Left lung (tissue), 10 donors: ENCODE results near the gene DBNL. TPM values are rescaled to one million over a fixed set of nuclear protein-coding genes. Genes with fewer than 3 reads are reported as not detected.
A peak's percentile ranks its signal among the peaks of the same experiment; 100 is the strongest.

Experiments
- ATAC-seq: fragments of 200-7000 bp; cut with Tn5 transposase; one replicate; pipeline ENCODE4 v1.9.1; 2020; ENCODE audit warnings: moderate library complexity
- DNase-seq, 4 donors: peaks; one replicate each; pipeline ENCODE4 v3.0.0-alpha.2; 2013 to 2020
- H3K27ac ChIP-seq, 2 donors: fragments of 200-600 bp; sonication (generic) in 1 of 2; one replicate each; pipeline versions ENCODE4 v1.5.0 to v1.8.0; 2020 to 2021
- H3K27me3 ChIP-seq, 2 donors: fragments of 200-600 bp; sonication (generic) in 1 of 2; one replicate each; pipeline versions ENCODE4 v1.5.0 to v1.8.0; 2020 to 2021
- H3K36me3 ChIP-seq, 2 donors: fragments of 200-600 bp; sonication (generic) in 1 of 2; one replicate each; pipeline versions ENCODE4 v1.5.0 to v1.8.0; 2020 to 2021
- H3K4me1 ChIP-seq, 2 donors: fragments of 200-600 bp; one replicate each; pipeline ENCODE4 v1.8.0; 2021
- H3K4me3 ChIP-seq, 2 donors: fragments of 200-600 bp; sonication (generic) in 1 of 2; one replicate each; pipeline versions ENCODE4 v1.5.0 to v1.8.0; 2020 to 2021; ENCODE audit warnings: mild to moderate bottlenecking in 1 of 2
- H3K9me3 ChIP-seq, 2 donors: fragments of 200-600 bp; sonication (generic) in 1 of 2; one replicate each; pipeline versions ENCODE4 v1.5.0 to v1.8.0; 2020 to 2021
- intact Hi-C, 2 donors: fragments of 100-400 bp; cut with DNase I; formaldehyde crosslinking; loops; one replicate each; pipeline versions ENCODE4 v1.11.2 to v1.14.2; 2022
- polyA plus RNA-seq, 6 donors: library from polyadenylated mRNA; unstranded; fragments of 120-200 nt; gene quantifications; one replicate each; pipeline ENCODE4 v1.2.1, GENCODE V29; 2013; ENCODE audit not compliant: insufficient read length in 6 of 6
- total RNA-seq, 2 donors: library from RNA; stranded (reverse); fragmentation: NEBNext Ultra II Directional; extraction: Animal tissue kit (Norgen Biotek cat#: 25700); gene quantifications; one replicate each; pipeline ENCODE4 v1.2.1, GENCODE V29; 2021
- TF ChIP-seq, protein P1 (sequence below), 2 donors: fragments of 200-600 bp; sonication (generic) in 1 of 2; IDR thresholded peaks; one replicate each; pipeline versions ENCODE4 v1.5.0 to v1.8.0; 2021; ENCODE audit warnings: antibody characterized with exemption in 2 of 2
- donor health status: DM: no; HTN: yes; CAD: no.
- donor health status: DM: no; HTN: no; CAD: no.

Gene DBNL
- total and polyA plus RNA-seq, 8 donors, result 57.2 to 119 (median 69.5) TPM

DNA sequence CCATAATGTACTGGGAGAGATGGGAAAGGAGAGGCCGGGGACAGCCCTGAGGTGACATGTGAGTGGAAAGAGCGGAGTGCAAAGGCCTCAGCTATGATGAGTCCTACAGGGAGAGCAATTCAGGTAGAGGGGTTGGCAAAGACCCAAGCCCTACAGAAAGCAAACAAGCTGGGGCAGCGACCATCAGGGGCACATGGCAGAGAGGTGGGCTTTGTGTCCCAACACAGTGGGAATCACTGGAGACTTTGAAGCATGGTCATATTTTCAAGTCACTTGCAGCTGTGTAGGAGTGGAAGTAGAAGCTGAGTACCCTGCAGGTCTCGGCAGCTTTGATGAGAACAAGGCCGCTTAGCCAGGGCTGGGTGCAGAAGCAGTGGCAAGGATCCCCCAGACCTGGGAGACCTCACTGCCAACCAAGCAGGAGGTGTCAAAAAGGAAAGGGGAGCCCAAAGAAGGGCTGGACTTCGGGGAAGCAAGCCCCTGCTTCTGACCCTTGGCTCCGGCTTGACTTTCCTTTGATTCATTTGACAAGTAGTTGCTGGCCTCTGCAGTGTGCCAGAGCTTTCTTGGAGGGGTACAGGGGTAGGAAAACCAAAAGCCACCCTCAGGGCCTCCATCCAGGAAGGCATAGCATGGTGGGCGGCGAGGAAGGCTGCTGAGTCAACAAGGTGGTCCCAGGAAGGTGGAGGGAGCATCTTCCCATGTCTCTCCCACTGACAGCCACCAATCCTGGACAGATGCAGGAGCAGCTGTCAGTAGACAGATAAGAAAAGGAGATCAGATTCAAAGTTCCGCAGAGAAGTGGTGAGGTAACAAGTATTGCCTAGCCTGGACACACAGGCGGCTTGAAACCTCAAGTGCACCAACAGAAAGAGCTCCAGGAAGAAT is 22.8 kb downstream of the DBNL start:
- Histone ChIP-seq H3K36me3 (peaks cover 0 to 8% of the 10 kb centered on the region in 2 donors), H3K4me1 (peaks cover 0 to 16% of the 10 kb centered on the region in 2 donors), H3K9me3 (no peaks in the 10 kb centered on the region), H3K4me3 (no peak overlapping the region), H3K27ac (no peak overlapping the region), H3K27me3 (no peaks in the 10 kb centered on the region)
- peak in 2 of 4 donors; percentile 32 to 34 for DNase-seq
- intact Hi-C loops, result no loop called here
- ATAC-seq, result no peak
- TF ChIP-seq, protein P1, sequence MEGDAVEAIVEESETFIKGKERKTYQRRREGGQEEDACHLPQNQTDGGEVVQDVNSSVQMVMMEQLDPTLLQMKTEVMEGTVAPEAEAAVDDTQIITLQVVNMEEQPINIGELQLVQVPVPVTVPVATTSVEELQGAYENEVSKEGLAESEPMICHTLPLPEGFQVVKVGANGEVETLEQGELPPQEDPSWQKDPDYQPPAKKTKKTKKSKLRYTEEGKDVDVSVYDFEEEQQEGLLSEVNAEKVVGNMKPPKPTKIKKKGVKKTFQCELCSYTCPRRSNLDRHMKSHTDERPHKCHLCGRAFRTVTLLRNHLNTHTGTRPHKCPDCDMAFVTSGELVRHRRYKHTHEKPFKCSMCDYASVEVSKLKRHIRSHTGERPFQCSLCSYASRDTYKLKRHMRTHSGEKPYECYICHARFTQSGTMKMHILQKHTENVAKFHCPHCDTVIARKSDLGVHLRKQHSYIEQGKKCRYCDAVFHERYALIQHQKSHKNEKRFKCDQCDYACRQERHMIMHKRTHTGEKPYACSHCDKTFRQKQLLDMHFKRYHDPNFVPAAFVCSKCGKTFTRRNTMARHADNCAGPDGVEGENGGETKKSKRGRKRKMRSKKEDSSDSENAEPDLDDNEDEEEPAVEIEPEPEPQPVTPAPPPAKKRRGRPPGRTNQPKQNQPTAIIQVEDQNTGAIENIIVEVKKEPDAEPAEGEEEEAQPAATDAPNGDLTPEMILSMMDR (IDR thresholded peaks at IDR 0.05), result no peak

DNA sequence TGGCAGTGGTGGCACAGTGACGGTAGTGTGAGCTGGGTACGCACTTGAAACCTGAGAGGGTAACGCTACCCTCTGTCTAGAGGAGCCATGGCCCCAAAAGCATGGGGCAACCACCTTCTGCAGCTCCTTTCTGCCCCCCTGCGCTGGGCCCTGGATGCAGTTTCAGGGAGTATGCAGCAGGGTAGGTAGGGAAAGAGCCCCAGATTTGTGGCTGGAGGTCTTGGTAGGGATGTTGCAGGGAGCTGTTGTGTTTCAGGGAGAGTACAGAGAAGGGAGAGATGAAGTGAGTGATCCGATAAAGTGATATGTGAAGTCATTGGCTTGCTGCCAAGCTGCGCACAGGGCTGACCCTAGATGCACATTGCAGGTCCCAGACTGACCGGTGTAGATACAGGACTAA is 23.6 kb downstream of the DBNL start:
- no peaks in the 10 kb centered on the region for H3K9me3 ChIP-seq
- peaks cover 0 to 24% of the 10 kb centered on the region in 2 donors for H3K4me1 ChIP-seq
- no peak for ATAC-seq
- DNase-seq, result peak in 2 of 4 donors; percentile 16 to 34
- H3K27me3 ChIP-seq, result no peaks in the 10 kb centered on the region
- intact Hi-C loops, result no loop called here
- no peak overlapping the region for H3K27ac ChIP-seq
- H3K4me3 ChIP-seq, result no peak overlapping the region
- H3K36me3 ChIP-seq, result peaks cover 0 to 7% of the 10 kb centered on the region in 2 donors
- TF ChIP-seq, protein P1 (IDR thresholded peaks at IDR 0.05), result no peak

DNA sequence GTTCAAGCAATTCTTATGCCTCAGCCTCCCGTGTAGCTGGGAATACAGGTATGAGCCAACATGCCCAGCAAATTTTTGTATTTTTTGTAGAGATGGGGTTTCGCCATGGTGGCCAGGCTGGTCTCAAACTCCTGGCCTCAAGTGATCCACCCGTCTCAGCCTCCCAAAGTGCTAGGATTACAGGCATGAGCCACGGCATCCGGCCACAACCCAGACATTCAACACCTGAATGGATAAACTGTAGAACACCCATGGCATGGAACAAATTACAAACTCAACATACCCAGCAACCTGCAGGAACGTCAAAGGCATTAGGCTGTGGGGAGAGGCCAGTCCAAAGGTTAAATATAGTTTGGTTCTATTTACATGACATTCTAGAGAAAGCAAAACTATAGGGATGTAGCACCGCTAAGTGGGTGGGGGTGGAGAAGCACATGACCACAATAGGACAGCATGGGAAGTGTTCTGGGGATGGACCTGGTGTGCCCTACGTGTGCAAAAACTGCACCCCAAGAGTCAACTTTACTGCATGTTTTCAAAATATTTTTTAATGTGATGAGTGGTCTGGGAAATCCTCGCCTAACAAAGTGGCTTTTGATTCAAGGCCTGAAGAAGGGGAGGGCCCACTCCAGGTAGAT is 27.3 kb downstream of the DBNL start:
- H3K9me3 ChIP-seq, result no peaks in the 10 kb centered on the region
- H3K27me3 ChIP-seq, result no peaks in the 10 kb centered on the region
- TF ChIP-seq, protein P1 (IDR thresholded peaks at IDR 0.05), result no peak
- H3K4me1 ChIP-seq, result peaks cover 0 to 33% of the 10 kb centered on the region in 2 donors
- no peak for ATAC-seq
- peak in 2 of 4 donors; percentile 1 to 8 for DNase-seq
- peaks cover 0 to 44% of the 10 kb centered on the region in 2 donors for H3K36me3 ChIP-seq
- no peak overlapping the region for H3K4me3 ChIP-seq
- intact Hi-C loops, result no loop called here
- H3K27ac ChIP-seq, result no peak overlapping the region

DNA sequence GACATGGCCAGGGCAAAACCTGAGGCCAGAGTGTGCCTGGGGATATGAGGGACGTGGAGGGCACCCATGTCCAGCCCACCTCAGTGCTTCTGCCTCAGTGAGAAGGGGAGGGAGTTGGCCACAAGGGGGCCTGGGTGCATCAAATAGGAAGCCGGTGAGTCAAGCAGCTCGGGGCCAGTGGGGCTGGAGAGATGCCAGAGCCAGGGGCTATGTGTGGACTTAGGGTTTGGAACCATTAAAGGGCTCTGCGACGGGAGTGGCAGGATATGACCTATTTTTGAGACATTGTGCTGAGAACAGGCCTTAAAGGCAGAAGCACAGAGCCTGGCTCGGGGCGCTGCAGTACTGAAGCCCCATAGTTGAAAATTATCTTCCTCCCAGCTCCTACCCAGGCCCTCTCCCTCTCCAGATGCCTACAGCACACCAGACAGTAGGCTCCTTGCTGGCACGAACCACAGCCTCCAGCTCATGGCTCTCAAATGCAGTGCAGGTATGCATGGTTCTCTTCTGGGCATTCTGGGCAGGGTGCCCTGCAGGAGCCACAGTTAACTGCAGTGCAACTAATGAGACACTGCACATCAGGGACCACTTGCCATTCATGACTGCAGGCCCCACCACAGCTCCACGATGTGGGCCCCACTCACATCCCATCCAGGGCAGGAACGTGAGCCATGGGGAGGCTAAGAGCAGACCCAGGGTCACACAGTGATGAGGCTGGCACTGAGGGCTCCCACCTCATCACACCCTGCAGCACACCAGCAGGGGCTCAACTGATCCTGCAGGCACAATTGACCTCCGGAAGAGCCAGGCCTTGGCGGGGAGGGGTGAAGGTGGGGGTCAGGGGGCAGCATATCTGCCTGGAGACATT is 28.1 kb downstream of the DBNL start:
- peaks cover 0 to 33% of the 10 kb centered on the region in 2 donors for H3K4me1 ChIP-seq
- H3K4me3 ChIP-seq, result no peak overlapping the region
- TF ChIP-seq, protein P1 (IDR thresholded peaks at IDR 0.05), result peak; percentile 45 to 68
- intact Hi-C loops, result no loop called here
- no peaks in the 10 kb centered on the region for H3K27me3 ChIP-seq
- ATAC-seq (peak; percentile 33), DNase-seq (peak in 3 of 4 donors; percentile 56 to 75 (median 59))
- peaks cover 0 to 52% of the 10 kb centered on the region in 2 donors for H3K36me3 ChIP-seq
- no peaks in the 10 kb centered on the region for H3K9me3 ChIP-seq
- H3K27ac ChIP-seq, result peak overlapping the region in 1 of 2 donors; percentile 91
